H1 (cell line): ENCODE results near the gene FRMPD1. TPM values are rescaled to one million over a fixed set of nuclear protein-coding genes. Genes with fewer than 3 reads are reported as not detected.

Source experiments
- CTCF ChIA-PET: fragments of 300-600 bp; sonication (Branson Sonifier 250); formaldehyde crosslinking; loops from one replicate; lab custom pipeline; 2021; ENCODE audit not compliant: partially characterized antibody; lab: Charles Lee
- POLR2A ChIA-PET: fragments of 300-600 bp; sonication (Branson Sonifier 250); formaldehyde crosslinking; loops from one replicate; lab custom pipeline; 2021; ENCODE audit warnings: inconsistent platforms; ENCODE audit not compliant: partially characterized antibody; lab: Charles Lee
- DNase-seq, 2 experiments: peaks; one replicate each; pipeline versions ENCODE4 v3.0.0 to v3.0.0-alpha.2; 2010 to 2022; ENCODE audit warnings: low spot score in 2 of 2, low read depth in 1 of 2, mixed read lengths in 1 of 2
- FAIRE-seq: peaks from 2 replicates; lab custom pipeline; 2011; peaks lifted over from hg19 to GRCh38; lab: Jason Lieb, UNC
- H2AFZ ChIP-seq: 2 replicates; pipeline ENCODE4 v1.8.1; 2012; ENCODE audit warnings: low read length, inconsistent platforms
- H2AK5ac ChIP-seq: 2 replicates; pipeline ENCODE4 v1.6.1; 2013; ENCODE audit warnings: low read depth, low read length
- H2BK120ac ChIP-seq: replicated peaks from 2 replicates; pipeline ENCODE3; 2013; ENCODE audit warnings: low read depth, low read length, inconsistent platforms
- H2BK12ac ChIP-seq: 2 replicates; pipeline ENCODE4 v1.6.1; 2013; ENCODE audit warnings: low read depth, low read length
- H2BK15ac ChIP-seq: 2 replicates; pipeline ENCODE4 v1.6.1; 2013; ENCODE audit warnings: low read length
- H2BK20ac ChIP-seq: 2 replicates; pipeline ENCODE4 v1.6.1; 2013; ENCODE audit warnings: low read length
- H2BK5ac ChIP-seq: 2 replicates; pipeline ENCODE4 v1.6.1; 2013; ENCODE audit warnings: low read depth, low read length
- H3K14ac ChIP-seq: 2 replicates; pipeline ENCODE4 v1.6.1; 2013; ENCODE audit warnings: inconsistent platforms; ENCODE audit not compliant: insufficient read length
- H3K18ac ChIP-seq: 2 replicates; pipeline ENCODE4 v1.6.1; 2013; ENCODE audit warnings: low read length; ENCODE audit errors: extremely low read depth
- H3K23ac ChIP-seq: 2 replicates; pipeline ENCODE4 v1.6.1; 2013; ENCODE audit warnings: inconsistent platforms; ENCODE audit not compliant: insufficient read length
- H3K23me2 ChIP-seq: 2 replicates; pipeline ENCODE4 v1.6.1; 2013; ENCODE audit warnings: low read depth, low read length
- H3K27ac ChIP-seq: 2 replicates; pipeline ENCODE4 v1.6.1; 2011; ENCODE audit warnings: low read depth, low read length, inconsistent platforms
- H3K27me3 ChIP-seq, 4 experiments: replicated peaks in 1 of 4; 1 replicate in 1 of 4; 2 replicates in 3 of 4; pipeline versions ENCODE4 v1.6.1 to v1.8.1; 2011 to 2013; ENCODE audit warnings: low read length in 3 of 4, mild to moderate bottlenecking in 3 of 4, inconsistent platforms in 2 of 4, mixed read lengths in 2 of 4, moderate library complexity in 1 of 4; ENCODE audit not compliant: control insufficient read depth in 3 of 4, insufficient read depth in 3 of 4; ENCODE audit errors: extremely low read depth in 1 of 4
- H3K36me3 ChIP-seq, 4 experiments: 2 replicates each; pipeline versions ENCODE4 v1.6.1 to v1.8.1; 2011 to 2013; ENCODE audit warnings: mild to moderate bottlenecking in 4 of 4, low read length in 3 of 4, moderate library complexity in 2 of 4, control low read depth in 1 of 4, inconsistent platforms in 1 of 4; ENCODE audit not compliant: insufficient read depth in 4 of 4, control insufficient read depth in 2 of 4
- H3K4ac ChIP-seq: replicated peaks from 2 replicates; pipeline ENCODE3; 2013; ENCODE audit warnings: low read length, low read depth, mixed read lengths, inconsistent platforms; ENCODE audit not compliant: insufficient read length
- H3K4me1 ChIP-seq, 4 experiments: replicated peaks in 1 of 4; 1 replicate in 1 of 4; 2 replicates in 3 of 4; pipeline versions ENCODE4 v1.6.1 to v1.8.1; 2011 to 2013; ENCODE audit warnings: low read length in 3 of 4, inconsistent platforms in 2 of 4, mixed read lengths in 1 of 4; ENCODE audit not compliant: insufficient read depth in 4 of 4, control insufficient read depth in 3 of 4
- H3K4me2 ChIP-seq, 2 experiments: 2 replicates each; pipeline versions ENCODE4 v1.6.1 to v1.8.1; 2011 to 2013; ENCODE audit warnings: low read depth in 2 of 2, low read length in 2 of 2, control low read depth in 1 of 2, inconsistent platforms in 1 of 2, mild to moderate bottlenecking in 1 of 2; ENCODE audit not compliant: insufficient read depth in 1 of 2
- H3K4me3 ChIP-seq, 4 experiments: fragments of 200-600, 300-600 bp in 1 of 4; sonication (generic), shearing (Covaris generic), sonication (Bioruptor Twin) in 1 of 4; 2 replicates each; pipeline versions ENCODE4 v1.5.1 to v1.8.1; 2011 to 2016; ENCODE audit warnings: low read length in 4 of 4, low read depth in 3 of 4, control low read depth in 2 of 4, inconsistent platforms in 2 of 4, mild to moderate bottlenecking in 2 of 4, mixed read lengths in 1 of 4, moderate library complexity in 1 of 4; ENCODE audit not compliant: insufficient read depth in 2 of 4; ENCODE audit errors: extremely low read depth in 1 of 4
- H3K56ac ChIP-seq: replicated peaks from 2 replicates; pipeline ENCODE3; 2013; ENCODE audit warnings: low read depth, mild to moderate bottlenecking, mixed read lengths, low read length, inconsistent platforms; ENCODE audit not compliant: insufficient read length
- H3K79me1 ChIP-seq: 2 replicates; pipeline ENCODE4 v1.6.1; 2013; ENCODE audit warnings: low read depth, low read length, control low read depth
- H3K79me2 ChIP-seq, 2 experiments: 2 replicates each; pipeline versions ENCODE4 v1.6.1 to v1.8.1; 2012 to 2013; ENCODE audit warnings: low read length in 2 of 2, mild to moderate bottlenecking in 2 of 2, inconsistent platforms in 1 of 2; ENCODE audit not compliant: insufficient read depth in 2 of 2, control insufficient read depth in 1 of 2
- H3K9ac ChIP-seq, 4 experiments: replicated peaks in 1 of 4; 1 replicate in 1 of 4; 2 replicates in 3 of 4; pipeline versions ENCODE4 v1.6.1 to v1.8.1; 2011 to 2013; ENCODE audit warnings: low read depth in 3 of 4, low read length in 3 of 4, control low read depth in 2 of 4, mild to moderate bottlenecking in 2 of 4, moderate library complexity in 2 of 4, inconsistent platforms in 1 of 4; ENCODE audit errors: extremely low read depth in 1 of 4
- H3K9me3 ChIP-seq, 2 experiments: 2 replicates each; pipeline versions ENCODE4 v1.6.1 to v1.8.1; 2012 to 2013; ENCODE audit warnings: mild to moderate bottlenecking in 2 of 2, moderate library complexity in 2 of 2, control low read depth in 1 of 2, inconsistent platforms in 1 of 2, low read depth in 1 of 2, low read length in 1 of 2, mixed read lengths in 1 of 2; ENCODE audit not compliant: insufficient read depth in 2 of 2
- H4K20me1 ChIP-seq, 2 experiments: replicated peaks in 1 of 2; 2 replicates each; pipeline versions ENCODE3 to v1.8.1; 2011 to 2013; ENCODE audit warnings: inconsistent platforms in 2 of 2, low read length in 2 of 2, mild to moderate bottlenecking in 1 of 2; ENCODE audit not compliant: insufficient read depth in 2 of 2, control insufficient read depth in 1 of 2
- H4K5ac ChIP-seq: 2 replicates; pipeline ENCODE4 v1.6.1; 2013; ENCODE audit warnings: low read length, low read depth, mixed read lengths, inconsistent platforms; ENCODE audit not compliant: insufficient read length
- H4K8ac ChIP-seq: 2 replicates; pipeline ENCODE4 v1.8.0; 2013; ENCODE audit warnings: mild to moderate bottlenecking, moderate library complexity, low read length, inconsistent platforms; ENCODE audit not compliant: insufficient read depth; ENCODE audit errors: extremely low read depth
- H4K91ac ChIP-seq: replicated peaks from 2 replicates; pipeline ENCODE3; 2013; ENCODE audit warnings: low read length, mixed read lengths, inconsistent platforms; ENCODE audit not compliant: insufficient read length
- BCL11A ChIP-seq, 2 experiments: IDR thresholded peaks; one replicate each; pipeline ENCODE4 v1.6.1; 2011; ENCODE audit warnings: low read depth in 2 of 2, low read length in 2 of 2, mild to moderate bottlenecking in 2 of 2
- CHD2 ChIP-seq: IDR thresholded peaks from 2 replicates; pipeline ENCODE4 v1.6.1; 2012; ENCODE audit warnings: low read length, improper control_type of control experiment
- CTBP2 ChIP-seq: IDR thresholded peaks from 2 replicates; pipeline ENCODE4 v1.7.0; 2011; ENCODE audit warnings: borderline replicate concordance, mild to moderate bottlenecking, moderate library complexity, mixed read lengths, low read length; ENCODE audit not compliant: insufficient read depth, insufficient read length
- EGR1 ChIP-seq: IDR thresholded peaks from 2 replicates; pipeline ENCODE4 v1.6.1; 2011; ENCODE audit warnings: low read depth, low read length, borderline replicate concordance
- JUN ChIP-seq: IDR thresholded peaks from 2 replicates; pipeline ENCODE4 v1.6.1; 2011; ENCODE audit warnings: low read depth, mild to moderate bottlenecking, improper control_type of control experiment, low read length
- POLR2AphosphoS5 ChIP-seq: IDR thresholded peaks from 2 replicates; pipeline ENCODE4 v1.6.1; 2011; ENCODE audit warnings: low read depth, low read length
- RXRA ChIP-seq: IDR thresholded peaks from 2 replicates; pipeline ENCODE4 v1.6.1; 2011; ENCODE audit warnings: low read depth, mild to moderate bottlenecking, low read length, moderate library complexity; ENCODE audit not compliant: insufficient read depth
- SAP30 ChIP-seq: fragments of 300-600 bp; sonication (generic); IDR thresholded peaks from 2 replicates; pipeline ENCODE4 v1.7.1; 2012; ENCODE audit warnings: low read length, moderate library complexity, mild to moderate bottlenecking, inconsistent platforms; ENCODE audit not compliant: insufficient read depth, insufficient replicate concordance
- SIN3A ChIP-seq, 2 experiments: IDR thresholded peaks in 1 of 2; conservative IDR thresholded peaks in 1 of 2; 2 replicates each; pipeline ENCODE4 v1.6.1; 2011 to 2012; ENCODE audit warnings: low read length in 2 of 2, improper control_type of control experiment in 1 of 2, low read depth in 1 of 2, mild to moderate bottlenecking in 1 of 2
- SIX5 ChIP-seq: IDR thresholded peaks from 2 replicates; pipeline ENCODE4 v1.6.1; 2011; ENCODE audit warnings: mild to moderate bottlenecking, low read depth, low read length
- SP4 ChIP-seq: IDR thresholded peaks from 2 replicates; pipeline ENCODE4 v1.6.1; 2012; ENCODE audit warnings: low read length, inconsistent platforms
- TCF12 ChIP-seq: IDR thresholded peaks from 2 replicates; pipeline ENCODE4 v1.6.1; 2011; ENCODE audit warnings: low read depth, mild to moderate bottlenecking, low read length
- WGBS, 2 experiments: shearing (Covaris generic) in 1 of 2; methylation state at CpG; one replicate each; pipeline versions ENCODE4 v1.1.6 to v1.1.7; 2013 to 2015; ENCODE audit warnings: low lambda C conversion rate in 2 of 2, mixed read lengths in 2 of 2, inconsistent platforms in 1 of 2, low coverage in 1 of 2, missing lambda C conversion rate in 1 of 2; ENCODE audit not compliant: insufficient replicate concordance in 2 of 2, insufficient coverage in 1 of 2, insufficient read length in 1 of 2; ENCODE audit errors: extremely low coverage in 1 of 2, missing lambda C conversion rate in 1 of 2; 5-methylcytosine and 5-hydroxymethylcytosine counted together
- polyA plus RNA-seq, 7 experiments: library from polyadenylated mRNA; depleted of rRNA in 3 of 7; stranded (reverse) in 5 of 7; unstranded in 2 of 7; fragments of >200 nt in 5 of 7; fragments of 200-250 nt in 2 of 7; gene quantifications; 1 replicate in 5 of 7; 2 replicates in 1 of 7; 4 replicates in 1 of 7; pipeline versions ENCODE4 v1.2.1 to v1.2.3, GENCODE V29; 2011 to 2013; ENCODE audit warnings: missing spikeins in 2 of 7, mixed read lengths in 2 of 7
- total RNA-seq: library from RNA; stranded (reverse); fragmentation: NEBNext Ultra II Directional; extraction: Animal tissue kit (Norgen Biotek cat#: 25700); gene quantifications from 2 replicates; pipeline ENCODE4 v1.2.1, GENCODE V29; 2021
- TF ChIP-seq, protein P1 (sequence below): IDR thresholded peaks from 2 replicates; pipeline ENCODE4 v1.6.1; 2012; ENCODE audit warnings: inconsistent platforms

FRMPD1 gene
- total and polyA plus RNA-seq, 2 of the 8 experiments (the other 6 are each of a cell fraction or from before 2014, with no cell fraction given): 0.27 to 0.32 TPM

DNA sequence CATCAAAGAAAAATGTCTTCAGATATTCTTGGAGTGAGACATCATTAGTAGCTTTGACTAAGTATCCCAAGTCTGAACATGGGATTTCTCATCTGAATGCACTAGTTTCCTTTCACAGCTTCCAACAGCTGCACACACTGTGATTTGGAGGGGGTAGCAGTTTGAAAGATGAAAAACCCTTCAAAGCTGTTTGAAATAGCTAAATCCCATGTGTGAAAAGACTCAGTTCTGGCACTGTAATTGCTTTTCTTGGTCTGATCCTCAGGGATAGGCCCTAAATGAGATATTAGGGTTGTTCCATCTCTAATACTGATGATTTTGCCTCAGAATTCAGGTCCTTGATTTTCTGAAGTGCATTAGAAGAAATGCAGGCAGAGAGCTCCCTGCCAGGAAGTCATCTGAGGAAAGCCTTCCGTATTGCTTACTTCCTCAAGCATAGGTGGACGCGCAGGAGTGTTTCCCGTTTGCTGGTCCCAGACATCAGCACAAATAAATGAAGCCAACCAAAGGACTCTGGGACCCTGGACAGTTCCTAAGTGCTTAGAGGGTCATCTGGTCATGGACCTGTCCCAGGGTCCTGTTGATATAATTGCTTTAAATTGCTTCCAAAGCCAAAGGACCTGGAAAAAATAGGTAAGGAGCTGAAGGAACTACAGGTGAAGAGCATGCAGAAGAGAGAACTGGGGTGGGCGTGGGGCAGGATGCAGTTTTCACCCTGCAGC, 25.6 kb upstream of the FRMPD1 start:
- no peak overlapping the region for H2BK5ac ChIP-seq
- H3K27me3 ChIP-seq: no peaks in the 10 kb centered on the region
- H3K9ac ChIP-seq: no peak overlapping the region
- H3K23me2 ChIP-seq: no peaks in the 10 kb centered on the region
- ChIA-PET CTCF (interaction anchor here (0.5 to 1.7 kb wide), 4 partner anchors 16 to 112 kb away, joined by 3 to 4 read pairs (median 3); partner anchors contain the start of genes FRMPD1 and TOMM5), POLR2A (interaction anchor here (0.7 to 1.3 kb wide), 2 partner anchors 9 to 13 kb away, joined by 3 read pairs; no protein-coding TSS in a partner anchor)
- no peak overlapping the region for H2BK12ac ChIP-seq
- no peaks in the 10 kb centered on the region for H3K36me3 ChIP-seq
- no peak overlapping the region for H3K4me3 ChIP-seq
- H2BK15ac ChIP-seq: no peak overlapping the region
- no peak overlapping the region for H2BK20ac ChIP-seq
- H3K56ac ChIP-seq: no peak overlapping the region
- no peak overlapping the region for H4K91ac ChIP-seq
- DNase-seq (no peak), FAIRE-seq (no peak)
- H4K20me1 ChIP-seq: no peaks in the 10 kb centered on the region
- no peak overlapping the region for H3K4me2 ChIP-seq
- H3K79me2 ChIP-seq: no peaks in the 10 kb centered on the region
- H2AK5ac ChIP-seq: no peak overlapping the region
- no peak overlapping the region for H3K4ac ChIP-seq
- no peak overlapping the region for H3K27ac ChIP-seq
- H4K8ac ChIP-seq: no peak overlapping the region
- no peak overlapping the region for H3K23ac ChIP-seq
- no peaks in the 10 kb centered on the region for H3K9me3 ChIP-seq
- no peak overlapping the region for H3K18ac ChIP-seq
- WGBS, 2 experiments: 89% methylated on average over 5 of the region's 5 CpGs; no CpG with 5 or more reads in 1 of the 2 experiments
- no peak overlapping the region for H2AFZ ChIP-seq
- H4K5ac ChIP-seq: no peak overlapping the region
- no peak overlapping the region for H2BK120ac ChIP-seq
- no peaks in the 10 kb centered on the region for H3K79me1 ChIP-seq
- H3K14ac ChIP-seq: no peak overlapping the region
- H3K4me1 ChIP-seq: peaks cover 0 to 3% (median 2%) of the 10 kb centered on the region in 4 experiments; a peak in 4 of 7 replicates
- TF ChIP-seq TCF12 (no peak), SIX5 (no peak), SAP30 (no peak), CHD2 (no peak), SIN3A (conservative IDR thresholded peaks at IDR 0.05 in 1 of 2, IDR thresholded peaks at IDR 0.05 in 1 of 2; ENCODE audit: low read depth in 1 of 2, low read length in 2 of 2) (no peak), POLR2AphosphoS5 (no peak), RXRA (no peak), CTBP2 (no peak), SP4 (no peak), BCL11A (IDR thresholded peaks at IDR 0.05; ENCODE audit: low read depth in 2 of 2, low read length in 2 of 2) (no peak), EGR1 (no peak), JUN (no peak)
- TF ChIP-seq, protein P1, sequence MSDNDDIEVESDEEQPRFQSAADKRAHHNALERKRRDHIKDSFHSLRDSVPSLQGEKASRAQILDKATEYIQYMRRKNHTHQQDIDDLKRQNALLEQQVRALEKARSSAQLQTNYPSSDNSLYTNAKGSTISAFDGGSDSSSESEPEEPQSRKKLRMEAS: no peak
